CD14-positive monocyte (primary cell): ENCODE measurements around the gene NDUFAF8. TPM values are rescaled to one million over a fixed set of nuclear protein-coding genes. Genes with fewer than 3 reads are reported as not detected.

ENCODE experiments used
- DNase-seq, 3 donors: peaks; one replicate each; pipeline ENCODE4 v3.0.0-alpha.2; 2011 to 2022
- H2AFZ ChIP-seq: 2 replicates; pipeline ENCODE4 v1.6.0; 2012; ENCODE audit warnings: mild to moderate bottlenecking, low read depth, low read length, inconsistent platforms; ENCODE audit not compliant: insufficient read depth, poor library complexity, severe bottlenecking
- H3K27ac ChIP-seq, 2 donors: 1 replicate in 1 of 2; 2 replicates in 1 of 2; pipeline ENCODE4 v1.5.1; 2012 to 2013; ENCODE audit warnings: low read length in 2 of 2, control low read depth in 1 of 2, inconsistent platforms in 1 of 2, low read depth in 1 of 2, mild to moderate bottlenecking in 1 of 2
- H3K27me3 ChIP-seq, 2 donors: one replicate each; pipeline versions ENCODE4 v1.6.0 to v1.6.1; 2011 to 2013; ENCODE audit warnings: low read length in 2 of 2; ENCODE audit not compliant: control insufficient read depth in 2 of 2, insufficient read depth in 2 of 2
- H3K36me3 ChIP-seq, 2 donors: replicated peaks in 1 of 2; 1 replicate in 1 of 2; 2 replicates in 1 of 2; pipeline versions ENCODE4 v1.5.1 to v1.6.1; 2012 to 2013; ENCODE audit warnings: low read length in 2 of 2, control low read depth in 1 of 2, inconsistent platforms in 1 of 2, mild to moderate bottlenecking in 1 of 2; ENCODE audit not compliant: insufficient read depth in 2 of 2, control insufficient read depth in 1 of 2
- H3K4me1 ChIP-seq, 2 donors: 1 replicate in 1 of 2; 2 replicates in 1 of 2; pipeline versions ENCODE4 v1.5.1 to v1.6.1; 2012 to 2013; ENCODE audit warnings: low read length in 2 of 2, control low read depth in 1 of 2, inconsistent platforms in 1 of 2, mild to moderate bottlenecking in 1 of 2, moderate library complexity in 1 of 2; ENCODE audit not compliant: insufficient read depth in 2 of 2, control insufficient read depth in 1 of 2
- H3K4me2 ChIP-seq: replicated peaks from 2 replicates; pipeline ENCODE3; 2012; ENCODE audit warnings: low read length, moderate library complexity, mild to moderate bottlenecking; ENCODE audit not compliant: poor library complexity, severe bottlenecking; ENCODE audit errors: extremely low read depth
- H3K4me3 ChIP-seq, 3 experiments: fragments of 200-600 bp in 1 of 3; sonication (generic) in 1 of 3; replicated peaks in 1 of 3; 1 replicate in 2 of 3; 2 replicates in 1 of 3; pipeline ENCODE4 v1.5.1; 2011 to 2013; ENCODE audit warnings: low read length in 3 of 3, mild to moderate bottlenecking in 3 of 3, control low read depth in 2 of 3, low read depth in 2 of 3, inconsistent platforms in 1 of 3, moderate library complexity in 1 of 3
- H3K79me2 ChIP-seq: 2 replicates; pipeline ENCODE4 v1.6.0; 2012; ENCODE audit warnings: mild to moderate bottlenecking, control low read depth, inconsistent platforms, low read length, moderate library complexity; ENCODE audit not compliant: insufficient read depth
- H3K9ac ChIP-seq: 2 replicates; pipeline ENCODE4 v1.6.0; 2017; ENCODE audit warnings: low read length, mild to moderate bottlenecking; ENCODE audit not compliant: insufficient read depth, poor library complexity, severe bottlenecking
- H3K9me3 ChIP-seq, 2 donors: replicated peaks in 1 of 2; 1 replicate in 1 of 2; 2 replicates in 1 of 2; pipeline versions ENCODE4 v1.5.1 to v1.6.1; 2012 to 2013; ENCODE audit warnings: low read length in 2 of 2, control low read depth in 1 of 2; ENCODE audit not compliant: control insufficient read depth in 1 of 2, insufficient read depth in 1 of 2
- H4K20me1 ChIP-seq: 2 replicates; pipeline ENCODE4 v1.6.0; 2012; ENCODE audit warnings: mild to moderate bottlenecking, low read length, control low read depth, moderate library complexity; ENCODE audit not compliant: insufficient read depth
- H3K27ac Mint-ChIP-seq, 7 donors: one replicate each; pipeline ENCODE4 v1.8.0; 2020; ENCODE audit warnings: mild to moderate bottlenecking in 7 of 7, mixed read lengths in 7 of 7, moderate library complexity in 6 of 7, inconsistent platforms in 2 of 7
- H3K27me3 Mint-ChIP-seq, 3 donors: one replicate each; pipeline ENCODE4 v1.8.0; 2021 to 2022; ENCODE audit warnings: low read depth in 3 of 3, mild to moderate bottlenecking in 3 of 3, mixed read lengths in 3 of 3, moderate library complexity in 3 of 3, inconsistent platforms in 1 of 3
- H3K36me3 Mint-ChIP-seq, 2 donors: one replicate each; pipeline ENCODE4 v1.8.0; 2020; ENCODE audit warnings: mixed read lengths in 2 of 2, inconsistent platforms in 1 of 2, mild to moderate bottlenecking in 1 of 2
- H3K4me1 Mint-ChIP-seq: one replicate; pipeline ENCODE4 v1.8.0; 2020; ENCODE audit warnings: mild to moderate bottlenecking, mixed read lengths
- H3K4me3 Mint-ChIP-seq, 2 donors: one replicate each; pipeline ENCODE4 v1.8.0; 2020; ENCODE audit warnings: mild to moderate bottlenecking in 2 of 2, mixed read lengths in 2 of 2, moderate library complexity in 1 of 2
- H3K9me3 Mint-ChIP-seq, 7 donors: one replicate each; pipeline ENCODE4 v1.8.0; 2020 to 2022; ENCODE audit warnings: mixed read lengths in 7 of 7, mild to moderate bottlenecking in 6 of 7, moderate library complexity in 6 of 7, inconsistent platforms in 2 of 7
- WGBS: methylation state at CpG from one replicate; pipeline ENCODE4 v1.1.5; 2013; ENCODE audit warnings: missing lambda C conversion rate; ENCODE audit not compliant: insufficient coverage; 5-methylcytosine and 5-hydroxymethylcytosine counted together
- intact Hi-C, 2 donors: fragments of 100-400 bp; cut with micrococcal nuclease; formaldehyde crosslinking; loops; one replicate each; pipeline versions ENCODE4 v1.15.0 to v1.15.1; 2023
- polyA plus RNA-seq, 3 donors: library from polyadenylated mRNA; depleted of rRNA in 1 of 3; unstranded in 2 of 3; stranded (reverse) in 1 of 3; fragments of 300-500 nt in 2 of 3; fragments of >200 nt in 1 of 3; fragmentation: Illumina TruSeq in 2 of 3; gene quantifications; 1 replicate in 2 of 3; 2 replicates in 1 of 3; pipeline ENCODE4 v1.2.3, GENCODE V29; 2012 to 2021
- TF ChIP-seq, protein P1 (sequence below): fragments of 200-600 bp; IDR thresholded peaks from one replicate; pipeline ENCODE4 v1.8.0; 2022; ENCODE audit warnings: antibody characterized with exemption, mild to moderate bottlenecking

The NDUFAF8 gene
- polyA plus RNA-seq, 3 donors = 27.0 to 61.3 (median 41.0) TPM

DNA sequence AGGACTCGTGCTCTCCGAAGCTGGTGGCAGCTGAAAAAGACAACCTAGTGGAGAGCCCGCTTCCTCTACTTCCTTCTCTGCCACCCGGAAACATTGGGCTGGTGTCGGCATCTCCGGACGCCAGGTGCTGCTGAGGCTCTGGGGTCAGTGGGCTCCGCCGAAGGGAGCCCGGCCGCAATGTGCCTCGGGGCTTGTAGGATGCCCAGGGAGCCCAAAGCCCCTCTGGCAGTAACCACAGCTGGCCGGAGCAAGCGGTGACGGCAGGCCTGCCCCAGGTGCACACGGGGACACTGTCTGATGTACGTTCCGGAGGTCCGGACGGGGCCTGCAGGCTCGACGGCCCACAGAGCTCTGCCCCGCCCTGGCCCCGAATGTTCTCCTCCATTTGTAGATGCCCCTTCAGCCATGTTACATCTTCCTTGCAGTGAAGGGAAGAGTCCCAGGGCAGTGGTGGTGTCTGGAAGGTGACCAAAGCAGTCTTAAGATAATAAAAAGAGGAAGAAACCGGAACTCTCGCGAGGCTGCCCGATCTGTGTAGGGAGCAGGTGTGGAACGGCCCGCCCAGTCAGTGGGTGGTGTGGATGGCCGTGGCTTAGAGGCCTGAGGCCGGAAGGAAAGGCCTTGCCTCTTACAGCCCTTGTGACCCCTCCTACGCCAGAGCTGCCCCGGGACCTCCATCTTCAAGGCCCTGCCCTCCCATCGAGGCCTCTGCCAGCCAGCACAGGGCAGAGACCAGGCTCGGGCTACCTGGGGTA lies 22.6 kb downstream of the NDUFAF8 start:
- H3K36me3 ChIP-seq = peaks cover 91 to 100% of the 10 kb centered on the region in 2 donors

DNA sequence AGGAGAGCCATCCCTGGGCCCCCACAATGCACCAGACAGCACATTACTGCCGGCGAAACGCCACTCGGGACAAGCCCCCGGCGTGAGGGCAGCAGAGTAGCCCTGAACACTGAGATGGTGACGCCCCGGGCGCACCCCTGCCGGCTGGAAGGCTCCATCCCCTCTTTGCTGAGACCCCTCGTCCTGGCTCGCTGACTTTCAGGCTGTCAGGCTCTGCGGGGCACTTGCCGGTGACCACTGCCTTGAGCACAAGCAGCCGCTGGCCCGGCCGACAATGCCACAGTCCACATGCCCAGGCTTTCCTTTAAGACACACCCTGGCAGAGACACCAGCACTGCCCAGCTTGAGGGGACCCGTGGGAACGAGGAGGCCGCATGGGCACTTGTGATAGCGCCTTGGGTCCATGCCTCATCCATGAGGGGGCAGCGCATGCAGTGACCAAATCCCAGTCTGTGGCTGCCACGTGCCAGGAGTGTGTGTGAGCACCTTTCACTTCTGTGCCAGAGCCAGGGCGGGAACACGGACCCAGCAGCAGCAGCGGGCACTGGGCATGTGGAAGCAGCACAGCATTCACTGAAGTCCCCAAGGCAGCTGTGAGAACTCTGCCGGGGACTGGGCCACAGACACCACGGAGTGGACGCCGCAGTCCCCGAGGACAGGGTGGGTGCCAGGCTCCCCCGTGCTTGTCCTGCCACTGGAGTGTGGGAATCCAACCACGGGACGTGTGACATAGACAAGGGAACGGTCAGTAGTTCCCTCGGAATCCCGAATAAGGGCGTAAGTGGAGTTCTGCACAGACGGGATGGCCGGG lies 24.5 kb downstream of the NDUFAF8 start:
- Histone ChIP-seq H3K4me1 (peaks cover 9 to 17% of the 10 kb centered on the region in 2 donors), H3K27me3 (no peaks in the 10 kb centered on the region), H3K36me3 (peaks cover 80 to 100% of the 10 kb centered on the region in 2 donors), H3K9me3 (no peaks in the 10 kb centered on the region), H3K27ac (no peak overlapping the region), H3K79me2 (peaks cover 51% of the 10 kb centered on the region), H4K20me1 (peaks cover 80% of the 10 kb centered on the region), H2AFZ (no peak overlapping the region), H3K4me3 (no peak overlapping the region), H3K4me2 (no peak overlapping the region), H3K9ac (no peak overlapping the region)
- Mint-ChIP-seq H3K4me3 (no peak overlapping the region), H3K27ac (peak overlapping the region in 1 of 7 donors; percentile 55), H3K27me3 (peaks cover 0 to 2% (median 0%) of the 10 kb centered on the region in 3 donors), H3K36me3 (peaks cover 77 to 93% of the 10 kb centered on the region in 2 donors), H3K9me3 (peaks cover 0 to 2% (median 0%) of the 10 kb centered on the region in 7 donors), H3K4me1 (peaks cover 17% of the 10 kb centered on the region)
- WGBS = 98% methylated on average over 40 of the region's 40 CpGs
- no peak for DNase-seq
- intact Hi-C loops = no loop called here
- TF ChIP-seq, protein P1, sequence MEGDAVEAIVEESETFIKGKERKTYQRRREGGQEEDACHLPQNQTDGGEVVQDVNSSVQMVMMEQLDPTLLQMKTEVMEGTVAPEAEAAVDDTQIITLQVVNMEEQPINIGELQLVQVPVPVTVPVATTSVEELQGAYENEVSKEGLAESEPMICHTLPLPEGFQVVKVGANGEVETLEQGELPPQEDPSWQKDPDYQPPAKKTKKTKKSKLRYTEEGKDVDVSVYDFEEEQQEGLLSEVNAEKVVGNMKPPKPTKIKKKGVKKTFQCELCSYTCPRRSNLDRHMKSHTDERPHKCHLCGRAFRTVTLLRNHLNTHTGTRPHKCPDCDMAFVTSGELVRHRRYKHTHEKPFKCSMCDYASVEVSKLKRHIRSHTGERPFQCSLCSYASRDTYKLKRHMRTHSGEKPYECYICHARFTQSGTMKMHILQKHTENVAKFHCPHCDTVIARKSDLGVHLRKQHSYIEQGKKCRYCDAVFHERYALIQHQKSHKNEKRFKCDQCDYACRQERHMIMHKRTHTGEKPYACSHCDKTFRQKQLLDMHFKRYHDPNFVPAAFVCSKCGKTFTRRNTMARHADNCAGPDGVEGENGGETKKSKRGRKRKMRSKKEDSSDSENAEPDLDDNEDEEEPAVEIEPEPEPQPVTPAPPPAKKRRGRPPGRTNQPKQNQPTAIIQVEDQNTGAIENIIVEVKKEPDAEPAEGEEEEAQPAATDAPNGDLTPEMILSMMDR = no peak

More for the DNA sequence above, 22.6 kb downstream of the NDUFAF8 start:
- H3K4me3 ChIP-seq = no peak overlapping the region
- TF ChIP-seq, protein P1 = no peak
- DNase-seq = no peak
- H3K4me2 ChIP-seq = no peak overlapping the region
- H2AFZ ChIP-seq = no peak overlapping the region
- no peak overlapping the region for H3K9ac ChIP-seq
- Mint-ChIP-seq H3K4me1 (peaks cover 2% of the 10 kb centered on the region), H3K27me3 (peaks cover 0 to 2% (median 0%) of the 10 kb centered on the region in 3 donors), H3K4me3 (no peak overlapping the region), H3K36me3 (peaks cover 81 to 100% of the 10 kb centered on the region in 2 donors), H3K9me3 (peaks cover 0 to 2% (median 0%) of the 10 kb centered on the region in 7 donors), H3K27ac (peak overlapping the region in 1 of 7 donors; percentile 26)
- H3K27ac ChIP-seq = peak overlapping the region in 1 of 2 donors; percentile 8
- intact Hi-C loops = no loop called here
- H4K20me1 ChIP-seq = peaks cover 81% of the 10 kb centered on the region
- peaks cover under 1 to 2% of the 10 kb centered on the region in 2 donors for H3K4me1 ChIP-seq
- H3K79me2 ChIP-seq = peaks cover 40% of the 10 kb centered on the region
- H3K9me3 ChIP-seq = no peaks in the 10 kb centered on the region
- H3K27me3 ChIP-seq = no peaks in the 10 kb centered on the region
- 85% methylated on average over 24 of the region's 36 CpGs for WGBS
